Stimulated activated CD8-positive, alpha-beta memory T cell treated with anti-CD3 and anti-CD28 coated beads, Interleukin-4, amount 100 ng/mL, for 4 hours (primary cell): Measurements from ENCODE around the gene CHST15.

Experiments used
- DNase-seq, 2 donors: peaks; one replicate each; pipeline ENCODE4 v3.0.0-alpha.2; 2020; ENCODE audit warnings: low read depth in 2 of 2, low spot score in 1 of 2

CHST15 gene, protein sequence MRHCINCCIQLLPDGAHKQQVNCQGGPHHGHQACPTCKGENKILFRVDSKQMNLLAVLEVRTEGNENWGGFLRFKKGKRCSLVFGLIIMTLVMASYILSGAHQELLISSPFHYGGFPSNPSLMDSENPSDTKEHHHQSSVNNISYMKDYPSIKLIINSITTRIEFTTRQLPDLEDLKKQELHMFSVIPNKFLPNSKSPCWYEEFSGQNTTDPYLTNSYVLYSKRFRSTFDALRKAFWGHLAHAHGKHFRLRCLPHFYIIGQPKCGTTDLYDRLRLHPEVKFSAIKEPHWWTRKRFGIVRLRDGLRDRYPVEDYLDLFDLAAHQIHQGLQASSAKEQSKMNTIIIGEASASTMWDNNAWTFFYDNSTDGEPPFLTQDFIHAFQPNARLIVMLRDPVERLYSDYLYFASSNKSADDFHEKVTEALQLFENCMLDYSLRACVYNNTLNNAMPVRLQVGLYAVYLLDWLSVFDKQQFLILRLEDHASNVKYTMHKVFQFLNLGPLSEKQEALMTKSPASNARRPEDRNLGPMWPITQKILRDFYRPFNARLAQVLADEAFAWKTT

DNA sequence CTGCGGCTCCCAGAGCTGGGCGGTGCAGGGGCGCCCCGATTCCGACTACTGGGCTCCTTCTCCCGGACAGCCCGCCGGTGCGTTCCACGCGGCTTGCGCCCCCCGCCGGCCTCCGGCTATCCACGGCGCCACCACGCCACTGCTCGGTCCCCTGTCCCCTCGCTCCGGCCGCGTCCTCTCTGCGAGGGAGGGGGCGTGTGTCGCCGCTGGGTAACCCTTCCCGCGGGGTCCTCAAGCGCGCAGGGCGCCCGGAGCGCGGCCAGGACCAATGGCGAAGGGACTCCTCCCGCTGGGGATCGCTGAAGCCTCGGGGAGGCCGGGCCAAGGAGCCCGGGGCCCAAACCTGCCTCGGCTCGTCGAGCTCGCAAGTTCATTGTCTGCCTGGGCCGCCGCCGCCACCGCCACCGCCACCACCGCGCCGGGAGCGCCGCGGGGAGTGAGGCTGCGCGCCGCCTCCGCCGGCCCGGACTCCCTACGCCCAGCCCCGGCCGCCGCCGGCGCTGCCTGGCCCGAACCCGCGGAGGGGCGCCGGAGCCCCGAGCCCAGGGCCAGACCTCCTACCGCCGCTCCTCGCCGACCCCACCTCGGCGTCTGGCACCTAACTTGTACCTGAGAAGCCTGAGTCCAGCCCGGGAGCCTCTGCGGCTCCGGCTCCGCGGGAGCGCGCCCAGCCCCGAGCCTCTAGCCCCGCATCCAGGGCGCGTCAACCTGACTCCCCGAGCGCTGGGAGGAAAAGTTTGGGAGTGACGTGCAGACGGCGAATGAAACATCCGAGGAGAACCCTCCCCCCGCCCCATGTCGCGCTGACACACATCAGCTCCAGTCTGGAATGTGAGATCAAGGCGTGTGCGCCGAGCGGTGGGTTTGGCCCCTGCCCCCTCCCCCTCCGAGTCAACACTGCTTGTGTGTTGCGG lies at the start of gene CHST15:
Gene CHST15, minus strand, starts transcription at position 739 of the 914 bp plus-strand sequence. CDS start 47,386 bp downstream, outside the sequence.
- DNase-seq: no peak

DNA sequence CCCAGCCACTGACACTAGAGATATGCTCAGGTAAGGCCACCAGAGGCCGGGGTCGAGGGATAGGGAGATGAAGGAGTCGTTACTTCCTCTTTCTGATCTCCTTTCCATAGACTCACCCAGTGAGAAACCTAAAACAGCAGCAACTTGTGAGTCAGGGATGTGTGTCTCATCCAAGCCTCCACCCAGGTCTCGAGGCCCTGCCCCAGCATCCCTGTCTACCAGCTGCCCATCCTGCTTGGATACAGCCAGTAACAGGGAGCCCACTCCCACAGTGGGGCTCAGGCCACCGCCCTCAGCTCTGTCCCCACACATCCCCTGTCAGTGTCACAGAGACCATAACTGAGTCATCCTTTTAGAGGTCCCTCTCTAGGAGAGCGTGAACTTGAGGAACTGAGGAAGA lies 49.6 kb upstream of the CHST15 start:
- DNase-seq: no peak

DNA sequence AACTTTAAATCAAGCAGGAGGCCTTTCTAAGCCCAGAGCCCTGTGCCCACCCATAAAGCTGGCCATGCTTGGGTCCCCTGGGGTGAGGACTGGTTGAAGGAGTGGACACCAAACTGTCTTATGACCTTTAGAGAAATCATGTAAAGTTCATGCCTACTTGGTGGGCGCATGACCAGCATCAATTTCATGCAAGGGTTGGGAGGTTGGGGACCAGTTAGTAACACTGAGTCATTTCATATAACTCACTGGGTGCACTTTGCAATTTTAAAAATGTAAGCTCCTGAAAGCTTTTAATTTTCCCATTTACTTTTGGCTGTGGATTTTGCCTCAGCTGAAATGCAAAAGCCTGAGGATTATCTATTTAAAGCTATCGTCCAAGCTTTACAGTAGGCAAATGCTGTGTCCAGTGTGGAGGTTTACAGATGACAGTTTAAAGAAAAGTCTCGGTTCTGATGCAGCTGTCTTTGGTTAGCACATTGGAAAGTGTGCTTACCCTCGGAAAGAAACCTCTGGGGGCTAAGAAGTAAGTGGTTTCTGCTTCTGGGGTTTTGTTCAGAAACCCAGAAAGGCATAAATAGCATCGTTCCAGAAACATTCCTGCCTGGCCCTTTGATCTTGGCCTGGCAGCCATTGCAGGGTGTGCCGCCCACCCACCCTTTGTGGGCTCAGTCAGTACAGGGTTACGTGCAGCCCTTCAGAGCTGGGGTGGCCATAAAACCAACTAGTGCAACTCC lies 48.8 kb upstream of the CHST15 start:
- no peak for DNase-seq

DNA sequence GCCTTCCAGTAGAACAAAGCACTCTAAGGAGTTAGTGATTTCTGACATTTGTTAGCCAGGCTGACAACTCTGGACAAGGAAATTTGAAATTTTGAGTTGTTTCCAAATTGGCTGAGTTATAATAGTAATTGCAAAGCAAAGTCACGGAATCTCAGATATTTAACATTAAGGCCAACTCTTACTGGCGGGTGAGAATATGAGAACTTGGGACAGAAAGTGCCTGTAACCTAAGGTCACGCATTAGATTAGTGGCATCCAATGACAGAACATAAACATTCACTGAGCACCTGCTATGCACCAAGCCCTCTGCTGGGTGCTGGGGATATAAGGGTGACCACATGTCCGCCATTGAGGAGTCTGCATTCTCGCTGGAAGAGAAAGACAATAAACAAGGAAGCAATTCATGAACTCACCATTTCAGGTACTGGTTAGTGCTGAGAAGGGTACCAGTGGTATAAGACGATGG lies 45.5 kb upstream of the CHST15 start:
- no peak for DNase-seq

- DNase-seq: no peak
Observed at GRCh38 chr10:124138195-124138882, 44.9 kb upstream of the CHST15 start.

- no peak for DNase-seq
Observed at GRCh38 chr10:124134251-124134893, 41.0 kb upstream of the CHST15 start.

GRCh38 chr10:124132876-124133275 lies 39.5 kb upstream of the CHST15 start:
- DNase-seq: no peak

- DNase-seq: no peak
Observed at GRCh38 chr10:124132306-124132705, 38.9 kb upstream of the CHST15 start.

DNA sequence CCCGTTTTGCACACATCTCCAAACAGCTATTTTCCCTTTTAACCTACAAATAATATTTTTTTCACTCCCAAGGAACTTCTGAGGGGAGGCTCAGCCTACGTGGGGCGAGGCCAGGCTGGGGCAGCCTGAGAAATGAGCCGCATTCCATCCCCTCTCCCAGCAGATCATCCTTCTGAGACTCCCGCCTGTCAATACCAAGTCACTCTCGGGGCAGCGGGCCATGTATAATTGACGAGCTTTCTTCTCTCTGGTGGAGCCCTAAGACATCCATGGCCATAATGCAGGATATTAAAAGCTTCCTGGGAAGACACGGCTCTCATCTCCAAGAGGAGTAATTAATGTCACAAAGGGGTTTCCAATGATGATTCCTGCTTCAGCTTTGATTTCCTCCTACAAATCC lies 37.8 kb upstream of the CHST15 start:
- DNase-seq: no peak

DNA sequence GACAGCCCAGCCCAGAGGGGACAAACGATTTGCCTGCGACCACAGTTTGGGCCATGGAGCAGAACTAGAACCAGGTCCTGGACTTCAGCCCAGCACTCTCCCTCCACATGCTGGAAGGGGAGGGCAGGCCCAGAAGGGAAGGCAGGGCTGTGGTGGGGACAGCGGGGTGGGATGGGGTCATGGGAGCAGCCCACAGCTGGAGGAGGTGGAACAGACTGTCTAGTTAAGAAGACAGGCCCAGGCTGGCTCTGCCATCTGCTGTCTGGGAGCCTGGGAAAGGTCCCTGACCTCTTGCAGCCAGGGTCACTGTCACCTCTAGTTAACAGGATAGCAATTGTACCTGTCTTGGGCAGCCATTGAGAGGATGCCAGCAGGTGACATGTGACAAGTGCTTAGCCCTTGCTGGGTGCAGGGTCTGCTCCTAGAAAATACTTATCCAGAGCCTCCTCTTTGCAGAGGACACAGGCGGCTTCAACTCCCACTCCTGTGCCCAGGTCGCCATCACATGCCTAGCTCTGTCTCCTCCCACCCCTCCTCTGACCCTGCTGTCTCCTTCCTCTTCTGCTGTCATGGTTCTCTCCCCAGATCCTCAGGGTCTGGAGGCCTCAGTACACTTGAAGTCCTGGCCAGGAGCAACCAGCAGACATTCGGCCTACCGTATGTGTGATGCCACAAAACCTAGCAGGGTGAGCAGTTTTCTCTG lies 37.0 kb upstream of the CHST15 start:
- DNase-seq: no peak

- DNase-seq: no peak
Observed at GRCh38 chr10:124129471-124129870, 36.1 kb upstream of the CHST15 start.

GRCh38 chr10:124128811-124129145 lies 35.4 kb upstream of the CHST15 start:
- no peak for DNase-seq

- no peak for DNase-seq
Observed at GRCh38 chr10:124127965-124128810, 34.8 kb upstream of the CHST15 start.

DNA sequence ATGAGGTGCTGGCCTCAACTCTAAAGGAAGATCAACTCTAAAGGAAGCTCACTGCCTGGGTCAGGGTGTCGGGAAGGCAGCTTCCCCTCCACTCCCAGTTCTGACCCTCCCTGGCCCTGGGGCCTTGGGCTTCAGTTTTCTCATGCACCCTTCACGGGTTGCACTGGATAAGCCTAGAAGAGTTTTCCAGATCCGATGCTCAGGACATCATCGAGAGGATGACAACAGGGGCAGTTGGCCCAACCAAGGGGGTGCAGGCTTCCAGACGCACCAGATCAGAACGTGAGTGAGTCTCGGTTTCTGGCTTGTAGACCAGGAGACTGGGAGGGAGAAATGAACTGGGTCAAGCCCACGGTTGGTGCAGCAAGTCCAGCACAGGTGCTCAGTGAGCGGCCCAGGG lies 34.2 kb upstream of the CHST15 start:
- no peak for DNase-seq

DNA sequence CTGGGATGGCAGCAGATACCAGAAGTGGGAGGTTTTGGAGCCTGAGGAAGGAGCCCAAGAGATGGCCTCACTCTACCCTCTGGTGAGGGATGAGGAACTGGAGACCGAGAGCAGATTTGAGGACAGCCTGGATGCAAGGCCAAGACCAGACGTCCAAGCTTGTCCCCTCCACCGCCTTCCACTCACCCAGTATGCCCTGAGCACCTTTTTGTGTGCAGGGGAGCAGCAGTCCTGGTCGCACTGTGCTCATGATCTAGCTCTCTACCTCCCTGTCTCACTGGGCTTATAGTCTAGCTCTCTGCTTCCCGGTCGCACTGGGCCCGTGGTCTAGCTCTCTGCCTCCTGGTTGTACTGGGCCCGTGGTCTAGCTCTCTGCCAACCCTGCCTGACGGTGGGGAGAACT lies 33.6 kb upstream of the CHST15 start:
- no peak for DNase-seq

GRCh38 chr10:124126145-124126982 lies 33.0 kb upstream of the CHST15 start:
- no peak for DNase-seq

DNA sequence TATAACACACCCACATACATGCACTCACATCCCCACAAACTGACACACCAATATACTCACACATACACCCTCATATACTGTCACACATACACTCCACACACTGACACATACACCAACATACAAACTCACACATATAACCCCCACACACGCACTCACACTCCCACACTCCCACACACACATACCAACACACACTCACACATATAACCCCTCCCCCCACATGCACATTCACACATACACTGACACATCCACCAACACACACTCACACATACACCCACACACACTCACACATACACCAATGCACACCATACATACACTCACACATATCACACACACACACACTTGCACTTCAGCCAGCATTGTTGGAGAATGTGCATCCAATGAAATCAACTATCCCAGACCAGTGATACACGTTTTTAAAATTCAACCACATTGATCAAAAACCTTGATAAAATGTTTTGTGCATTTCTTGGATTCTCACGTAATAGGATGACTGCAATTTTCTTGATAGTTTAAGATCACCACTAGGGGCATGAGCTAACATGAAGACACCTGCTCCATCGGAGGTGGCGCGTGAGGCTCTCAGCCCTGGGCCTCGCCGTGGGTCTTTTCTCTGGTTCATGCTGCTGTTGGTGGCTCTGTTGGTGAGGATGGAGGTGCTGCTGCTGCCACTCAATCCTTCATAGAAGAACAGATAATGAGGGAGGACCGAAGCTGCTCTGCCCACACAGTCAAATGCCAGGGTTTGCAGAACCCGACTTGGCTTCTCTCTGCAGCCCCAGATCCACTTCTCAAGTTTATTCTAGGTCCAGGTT lies 32.1 kb upstream of the CHST15 start:
- DNase-seq: no peak
